Coronary artery (tissue), 2 donors: ENCODE data around the gene PTPRM.

ENCODE experiments used
- DNase-seq: peaks from one replicate; pipeline ENCODE4 v3.0.0-alpha.2; 2017; ENCODE audit warnings: low spot score
- H3K27ac ChIP-seq, 2 donors: fragments of 200-600 bp; sonication (generic); one replicate each; pipeline ENCODE4 v1.5.1; 2016 to 2019
- H3K4me3 ChIP-seq: fragments of 200-600 bp; sonication (generic); 2 replicates; pipeline ENCODE4 v1.5.1; 2016; ENCODE audit warnings: mild to moderate bottlenecking, moderate library complexity
- CTCF ChIP-seq: fragments of 200-600 bp; sonication (generic); IDR thresholded peaks from one replicate; pipeline ENCODE4 v1.5.1; 2019; ENCODE audit warnings: antibody characterized with exemption

The PTPRM gene

GRCh38 chr18:8188184-8188583, 621.1 kb downstream of the PTPRM start:
- no peak for TF ChIP-seq CTCF
- no peak for DNase-seq
- H3K27ac ChIP-seq = no peak overlapping the region

GRCh38 chr18:8190980-8191379, 623.9 kb downstream of the PTPRM start:
- TF ChIP-seq CTCF = no peak
- H3K4me3 ChIP-seq = no peak overlapping the region
- no peak overlapping the region for H3K27ac ChIP-seq
- no peak for DNase-seq

More at GRCh38 chr18:8188184-8188583, 621.1 kb downstream of the PTPRM start:
- no peak overlapping the region for H3K4me3 ChIP-seq

GRCh38 chr18:8194431-8194830, 627.3 kb downstream of the PTPRM start:
- no peak for TF ChIP-seq CTCF
- DNase-seq = no peak
- H3K4me3 ChIP-seq = no peak overlapping the region
- H3K27ac ChIP-seq = no peak overlapping the region

GRCh38 chr18:8196238-8196637, 629.1 kb downstream of the PTPRM start:
- no peak for TF ChIP-seq CTCF
- no peak overlapping the region for H3K4me3 ChIP-seq
- no peak overlapping the region for H3K27ac ChIP-seq
- no peak for DNase-seq

GRCh38 chr18:8197499-8197898, 630.4 kb downstream of the PTPRM start:
- TF ChIP-seq CTCF = no peak
- DNase-seq = no peak
- H3K4me3 ChIP-seq = no peak overlapping the region
- no peak overlapping the region for H3K27ac ChIP-seq

GRCh38 chr18:8207996-8208395, 640.9 kb downstream of the PTPRM start:
- DNase-seq = no peak
- no peak for TF ChIP-seq CTCF
- Histone ChIP-seq H3K27ac (no peak overlapping the region), H3K4me3 (no peak overlapping the region)

GRCh38 chr18:8208716-8209115, 641.6 kb downstream of the PTPRM start:
- H3K4me3 ChIP-seq = no peak overlapping the region
- TF ChIP-seq CTCF = no peak
- DNase-seq = no peak

More at GRCh38 chr18:8208716-8209115, 641.6 kb downstream of the PTPRM start:
- H3K27ac ChIP-seq = no peak overlapping the region
